Measurements from ENCODE around the gene PPP1R10.

The PPP1R10 gene

GRCh38 chr6:30614044-30614842, 2.8 kb downstream of the PPP1R10 start:
- no peak for DNase-seq (ENCODE audit: low read depth)
- no peak for TF ChIP-seq CTCF (IDR thresholded peaks at IDR 0.05; ENCODE audit: control insufficient read depth, extremely low read depth, insufficient read depth)
- no peak overlapping the region; the same call in 1 of the 2 replicates for H3K4me3 ChIP-seq (ENCODE audit: low read depth, low read length)

- TF ChIP-seq CTCF (IDR thresholded peaks at IDR 0.05; ENCODE audit: control insufficient read depth, extremely low read depth, insufficient read depth): no peak
- no peak for DNase-seq (ENCODE audit: low read depth)
- H3K4me3 ChIP-seq (ENCODE audit: low read depth, low read length): no peak overlapping the region
Measured at GRCh38 chr6:30613251-30614043, 3.6 kb downstream of the PPP1R10 start.

- H3K4me3 ChIP-seq (ENCODE audit: low read depth, low read length): no peak overlapping the region
- TF ChIP-seq CTCF (IDR thresholded peaks at IDR 0.05; ENCODE audit: control insufficient read depth, extremely low read depth, insufficient read depth): no peak
- no peak for DNase-seq (ENCODE audit: low read depth)
Measured at GRCh38 chr6:30612687-30613248, 4.3 kb downstream of the PPP1R10 start.

- no peak for DNase-seq (ENCODE audit: low read depth)
- peak; percentile 32; the same call in 1 of the 2 replicates for TF ChIP-seq CTCF (IDR thresholded peaks at IDR 0.05; ENCODE audit: control insufficient read depth, extremely low read depth, insufficient read depth)
Measured at GRCh38 chr6:30612213-30612612, 4.8 kb downstream of the PPP1R10 start.

GRCh38 chr6:30611856-30612194, 5.2 kb downstream of the PPP1R10 start:
- no peak for DNase-seq (ENCODE audit: low read depth)
- no peak for TF ChIP-seq CTCF (IDR thresholded peaks at IDR 0.05; ENCODE audit: control insufficient read depth, extremely low read depth, insufficient read depth)
- no peak overlapping the region for H3K4me3 ChIP-seq (ENCODE audit: low read depth, low read length)

More at GRCh38 chr6:30612213-30612612, 4.8 kb downstream of the PPP1R10 start:
- H3K4me3 ChIP-seq (ENCODE audit: low read depth, low read length): no peak overlapping the region

- no peak for TF ChIP-seq CTCF (IDR thresholded peaks at IDR 0.05; ENCODE audit: control insufficient read depth, extremely low read depth, insufficient read depth)
- no peak overlapping the region for H3K4me3 ChIP-seq (ENCODE audit: low read depth, low read length)
- no peak for DNase-seq (ENCODE audit: low read depth)
Measured at GRCh38 chr6:30611150-30611855, 5.7 kb downstream of the PPP1R10 start.
